ENCODE data around the gene PDGFD.

DNA sequence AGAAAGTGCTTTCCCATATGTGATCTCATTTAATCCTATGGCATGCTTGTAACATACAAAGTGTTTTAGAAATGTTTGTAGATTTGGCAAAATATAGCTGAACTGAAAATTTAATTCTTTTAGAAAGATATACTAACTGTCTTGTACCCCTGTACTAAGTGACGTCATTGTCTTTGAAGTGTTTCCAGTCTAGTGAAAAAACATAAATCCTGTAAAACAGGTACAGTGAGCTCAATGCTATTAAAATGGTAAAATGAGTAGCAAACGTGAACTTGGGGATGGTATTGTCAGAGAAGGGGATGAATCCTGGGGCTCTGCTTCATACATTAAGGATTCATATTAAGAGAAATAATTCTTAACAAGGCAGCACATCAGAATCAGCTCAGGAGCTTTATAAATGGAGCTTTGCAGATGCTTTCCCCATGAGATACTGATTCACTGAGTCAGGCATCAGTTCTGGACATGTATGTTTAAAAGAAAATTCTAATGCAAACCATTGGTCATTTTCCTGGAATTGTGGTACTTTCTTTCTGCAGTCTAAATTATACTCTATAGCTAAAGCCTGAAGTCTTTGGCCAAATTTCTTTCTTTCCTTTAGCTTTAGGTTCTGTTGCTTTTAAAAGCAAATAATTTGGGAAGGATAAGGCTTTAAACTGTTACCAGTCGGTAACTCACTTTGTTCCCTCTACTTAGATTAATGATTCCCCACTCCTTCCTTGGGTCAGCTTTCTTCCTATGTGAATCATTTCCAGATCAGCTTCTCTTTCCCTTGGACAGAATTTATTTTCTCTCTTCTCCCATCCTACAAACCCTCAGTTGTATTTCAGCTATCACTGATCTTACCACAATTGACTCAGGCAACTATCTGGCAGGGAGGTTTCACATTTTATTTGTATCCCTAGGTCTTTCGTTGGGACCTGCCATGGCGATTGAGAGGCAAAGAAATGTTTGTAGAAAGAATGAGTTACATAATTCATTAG, 185.0 kb downstream of the PDGFD start:
- TF ChIP-seq, protein P1, sequence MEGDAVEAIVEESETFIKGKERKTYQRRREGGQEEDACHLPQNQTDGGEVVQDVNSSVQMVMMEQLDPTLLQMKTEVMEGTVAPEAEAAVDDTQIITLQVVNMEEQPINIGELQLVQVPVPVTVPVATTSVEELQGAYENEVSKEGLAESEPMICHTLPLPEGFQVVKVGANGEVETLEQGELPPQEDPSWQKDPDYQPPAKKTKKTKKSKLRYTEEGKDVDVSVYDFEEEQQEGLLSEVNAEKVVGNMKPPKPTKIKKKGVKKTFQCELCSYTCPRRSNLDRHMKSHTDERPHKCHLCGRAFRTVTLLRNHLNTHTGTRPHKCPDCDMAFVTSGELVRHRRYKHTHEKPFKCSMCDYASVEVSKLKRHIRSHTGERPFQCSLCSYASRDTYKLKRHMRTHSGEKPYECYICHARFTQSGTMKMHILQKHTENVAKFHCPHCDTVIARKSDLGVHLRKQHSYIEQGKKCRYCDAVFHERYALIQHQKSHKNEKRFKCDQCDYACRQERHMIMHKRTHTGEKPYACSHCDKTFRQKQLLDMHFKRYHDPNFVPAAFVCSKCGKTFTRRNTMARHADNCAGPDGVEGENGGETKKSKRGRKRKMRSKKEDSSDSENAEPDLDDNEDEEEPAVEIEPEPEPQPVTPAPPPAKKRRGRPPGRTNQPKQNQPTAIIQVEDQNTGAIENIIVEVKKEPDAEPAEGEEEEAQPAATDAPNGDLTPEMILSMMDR (conservative IDR thresholded peaks at IDR 0.05 in 1 of 2, IDR thresholded peaks at IDR 0.05 in 1 of 2; ENCODE audit: extremely low read depth in 1 of 2, insufficient read depth in 1 of 2, low read depth in 1 of 2, low read length in 2 of 2) = no peak
- TF ChIP-seq EZH2 (IDR thresholded peaks at IDR 0.05; ENCODE audit: borderline replicate concordance, low read length) = no peak
